Neuronal stem cell (in vitro differentiated cells): ENCODE data around the gene NOS2.
"Not testable (repeated sequence)": the region's sequence is repeated elsewhere in the genome, so short reads cannot be mapped to it uniquely, and the experiment has no call there.

Experiments used
- DNase-seq: peaks from one replicate; pipeline ENCODE4 v3.0.0-alpha.2; 2013; ENCODE audit warnings: low spot score
- H2AFZ ChIP-seq: one replicate; pipeline ENCODE4 v1.6.1; 2013; ENCODE audit warnings: mild to moderate bottlenecking, low read length, inconsistent platforms
- H2AK5ac ChIP-seq: 2 replicates; pipeline ENCODE4 v1.6.1; 2013; ENCODE audit warnings: low read depth, mild to moderate bottlenecking, inconsistent platforms, low read length, moderate library complexity, mixed read lengths
- H2BK120ac ChIP-seq: 2 replicates; pipeline ENCODE4 v1.6.1; 2013; ENCODE audit warnings: low read depth, mild to moderate bottlenecking, inconsistent platforms, low read length, moderate library complexity, mixed read lengths
- H2BK12ac ChIP-seq: one replicate; pipeline ENCODE4 v1.6.1; 2013; ENCODE audit warnings: low read length, inconsistent platforms
- H2BK15ac ChIP-seq: 2 replicates; pipeline ENCODE4 v1.6.1; 2013; ENCODE audit warnings: mild to moderate bottlenecking, low read length, inconsistent platforms, mixed read lengths
- H2BK5ac ChIP-seq: one replicate; pipeline ENCODE4 v1.6.1; 2013; ENCODE audit warnings: inconsistent platforms, mild to moderate bottlenecking, low read length, moderate library complexity
- H3K14ac ChIP-seq: one replicate; pipeline ENCODE4 v1.6.1; 2013; ENCODE audit warnings: low read length, inconsistent platforms
- H3K18ac ChIP-seq: 2 replicates; pipeline ENCODE4 v1.6.1; 2013; ENCODE audit warnings: low read length, inconsistent platforms
- H3K23ac ChIP-seq: 2 replicates; pipeline ENCODE4 v1.6.1; 2013; ENCODE audit warnings: low read depth, mild to moderate bottlenecking, mixed read lengths, low read length, inconsistent platforms; ENCODE audit not compliant: poor library complexity
- H3K27ac ChIP-seq: replicated peaks from 3 replicates; pipeline ENCODE4 v1.5.1; 2013; ENCODE audit warnings: low read length, inconsistent platforms
- H3K27me3 ChIP-seq, 3 experiments: 2 replicates each; pipeline ENCODE4 v1.6.1; 2013; ENCODE audit warnings: low read length in 3 of 3, mild to moderate bottlenecking in 2 of 3, inconsistent platforms in 1 of 3, low read depth in 1 of 3, mixed read lengths in 1 of 3, moderate library complexity in 1 of 3; ENCODE audit not compliant: control insufficient read depth in 3 of 3, insufficient read depth in 3 of 3
- H3K36me3 ChIP-seq, 2 donors: replicated peaks in 1 of 2; 2 replicates each; pipeline ENCODE4 v1.6.1; 2013; ENCODE audit warnings: low read length in 2 of 2; ENCODE audit not compliant: control insufficient read depth in 2 of 2, insufficient read depth in 2 of 2
- H3K4ac ChIP-seq: 2 replicates; pipeline ENCODE4 v1.6.1; 2013; ENCODE audit warnings: inconsistent platforms, mild to moderate bottlenecking, low read length, moderate library complexity
- H3K4me1 ChIP-seq, 2 donors: 1 replicate in 1 of 2; 2 replicates in 1 of 2; pipeline ENCODE4 v1.6.1; 2013; ENCODE audit warnings: low read length in 2 of 2, low read depth in 1 of 2; ENCODE audit not compliant: control insufficient read depth in 2 of 2, insufficient read depth in 1 of 2
- H3K4me2 ChIP-seq: one replicate; pipeline ENCODE4 v1.6.1; 2013; ENCODE audit warnings: mild to moderate bottlenecking, low read length, inconsistent platforms; ENCODE audit not compliant: insufficient read depth, poor library complexity, severe bottlenecking
- H3K4me3 ChIP-seq, 2 donors: 2 replicates each; pipeline ENCODE4 v1.5.1; 2013; ENCODE audit warnings: low read length in 2 of 2, mild to moderate bottlenecking in 2 of 2, inconsistent platforms in 1 of 2, moderate library complexity in 1 of 2
- H3K79me1 ChIP-seq: one replicate; pipeline ENCODE4 v1.6.1; 2013; ENCODE audit warnings: low read depth, mild to moderate bottlenecking, inconsistent platforms, low read length, moderate library complexity
- H3K9ac ChIP-seq: one replicate; pipeline ENCODE4 v1.6.1; 2013; ENCODE audit warnings: mild to moderate bottlenecking, low read depth, low read length, inconsistent platforms; ENCODE audit not compliant: poor library complexity
- H3K9me3 ChIP-seq, 2 donors: replicated peaks in 1 of 2; 2 replicates each; pipeline versions ENCODE3 to v1.6.1; 2013; ENCODE audit warnings: low read length in 2 of 2, mild to moderate bottlenecking in 2 of 2, inconsistent platforms in 1 of 2, low read depth in 1 of 2, mixed read lengths in 1 of 2, moderate library complexity in 1 of 2; ENCODE audit not compliant: control insufficient read depth in 2 of 2, insufficient read depth in 1 of 2
- H4K8ac ChIP-seq: one replicate; pipeline ENCODE4 v1.6.1; 2013; ENCODE audit warnings: low read depth, mild to moderate bottlenecking, inconsistent platforms, low read length, moderate library complexity
- H4K91ac ChIP-seq: one replicate; pipeline ENCODE4 v1.6.1; 2013; ENCODE audit warnings: low read length, low read depth, mild to moderate bottlenecking, inconsistent platforms; ENCODE audit not compliant: poor library complexity
- WGBS, 2 donors: extraction: QIAGEN DNeasy Blood & Tissue Kit; methylation state at CpG; one replicate each; pipeline ENCODE4 v1.1.7; 2013; ENCODE audit warnings: missing lambda C conversion rate in 2 of 2, mixed read lengths in 1 of 2; ENCODE audit not compliant: insufficient read length in 2 of 2, insufficient replicate concordance in 1 of 2; ENCODE audit errors: extremely low coverage in 2 of 2; 5-methylcytosine and 5-hydroxymethylcytosine counted together

The NOS2 gene

DNA sequence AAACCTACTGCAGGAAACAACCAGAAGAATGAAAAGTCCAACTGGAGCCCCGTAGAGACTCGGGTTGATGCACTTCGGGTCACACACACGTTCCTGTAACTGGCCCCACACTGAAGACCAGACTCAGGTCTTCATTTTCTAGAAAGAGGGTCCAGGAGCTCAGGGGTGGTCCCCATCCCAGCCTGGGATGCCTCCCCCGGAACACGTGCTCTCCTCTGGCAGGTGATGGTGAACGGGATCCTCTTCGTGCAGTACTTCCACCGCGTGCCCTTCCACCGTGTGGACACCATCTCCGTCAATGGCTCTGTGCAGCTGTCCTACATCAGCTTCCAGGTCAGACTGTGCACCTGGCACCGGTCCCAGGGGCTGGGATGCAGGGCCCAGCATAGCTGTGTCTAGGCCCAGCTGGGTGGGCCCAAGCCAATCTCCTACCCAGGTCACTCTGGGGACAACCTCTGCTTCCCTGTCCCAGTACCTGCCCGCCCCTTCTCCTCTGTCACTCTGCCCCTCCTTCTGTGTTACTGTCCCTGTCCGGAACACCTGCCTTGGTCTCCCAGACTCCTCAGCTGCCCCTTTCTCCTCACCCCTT, 50.7 kb downstream of the NOS2 start:
- not testable (repeated sequence) for H3K9ac ChIP-seq, H2BK120ac ChIP-seq, DNase-seq, H3K18ac ChIP-seq, H3K23ac ChIP-seq, H2BK15ac ChIP-seq, H3K79me1 ChIP-seq, H3K4ac ChIP-seq, H4K91ac ChIP-seq, H4K8ac ChIP-seq, H2AK5ac ChIP-seq, H3K27ac ChIP-seq, H2AFZ ChIP-seq, H3K27me3 ChIP-seq, H2BK12ac ChIP-seq, H3K4me2 ChIP-seq, H3K14ac ChIP-seq, H3K4me3 ChIP-seq, H3K9me3 ChIP-seq, H3K4me1 ChIP-seq, H2BK5ac ChIP-seq, H3K36me3 ChIP-seq
- WGBS, 2 donors, result no CpG with 5 or more reads among the region's 15 CpGs

DNA sequence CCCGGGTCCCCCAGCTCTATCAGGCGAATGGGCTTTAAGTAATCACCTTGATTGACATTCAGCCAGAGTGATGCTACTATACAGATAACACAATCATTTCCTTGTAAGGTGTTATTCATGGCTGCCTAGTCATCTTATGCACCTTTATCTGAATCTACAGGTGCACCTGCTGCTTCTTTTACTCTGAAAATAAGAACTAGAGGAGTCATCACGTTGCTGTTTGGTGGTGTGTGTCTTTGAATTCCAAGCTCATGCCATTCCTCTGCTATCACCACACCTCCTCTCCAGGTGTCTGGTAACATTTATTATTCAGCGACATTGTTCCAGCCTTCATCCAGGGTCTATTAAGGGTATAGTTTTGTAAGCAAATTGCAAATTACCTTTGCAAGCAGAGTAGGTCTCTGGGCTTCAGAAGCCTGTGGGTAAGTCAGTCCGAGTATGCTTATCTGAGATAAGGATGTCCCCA, 51.9 kb downstream of the NOS2 start:
- DNase-seq, result no peak
- WGBS, 2 donors, result no CpG with 5 or more reads among the region's 5 CpGs
- Histone ChIP-seq H2BK12ac (no peak overlapping the region), H3K27me3 (no peaks in the 10 kb centered on the region), H2BK5ac (no peak overlapping the region), H3K23ac (no peak overlapping the region), H4K8ac (no peak overlapping the region), H3K18ac (no peak overlapping the region), H3K4me1 (peaks cover 2 to 8% of the 10 kb centered on the region in 2 donors), H3K4me2 (no peak overlapping the region), H3K14ac (no peak overlapping the region), H4K91ac (no peak overlapping the region), H3K9me3 (no peaks in the 10 kb centered on the region), H2BK120ac (no peak overlapping the region), H3K4ac (no peak overlapping the region), H3K36me3 (no peaks in the 10 kb centered on the region), H2AK5ac (no peak overlapping the region), H3K79me1 (no peaks in the 10 kb centered on the region), H2BK15ac (no peak overlapping the region), H3K27ac (no peak overlapping the region), H3K9ac (no peak overlapping the region), H2AFZ (no peak overlapping the region), H3K4me3 (no peak overlapping the region)

DNA sequence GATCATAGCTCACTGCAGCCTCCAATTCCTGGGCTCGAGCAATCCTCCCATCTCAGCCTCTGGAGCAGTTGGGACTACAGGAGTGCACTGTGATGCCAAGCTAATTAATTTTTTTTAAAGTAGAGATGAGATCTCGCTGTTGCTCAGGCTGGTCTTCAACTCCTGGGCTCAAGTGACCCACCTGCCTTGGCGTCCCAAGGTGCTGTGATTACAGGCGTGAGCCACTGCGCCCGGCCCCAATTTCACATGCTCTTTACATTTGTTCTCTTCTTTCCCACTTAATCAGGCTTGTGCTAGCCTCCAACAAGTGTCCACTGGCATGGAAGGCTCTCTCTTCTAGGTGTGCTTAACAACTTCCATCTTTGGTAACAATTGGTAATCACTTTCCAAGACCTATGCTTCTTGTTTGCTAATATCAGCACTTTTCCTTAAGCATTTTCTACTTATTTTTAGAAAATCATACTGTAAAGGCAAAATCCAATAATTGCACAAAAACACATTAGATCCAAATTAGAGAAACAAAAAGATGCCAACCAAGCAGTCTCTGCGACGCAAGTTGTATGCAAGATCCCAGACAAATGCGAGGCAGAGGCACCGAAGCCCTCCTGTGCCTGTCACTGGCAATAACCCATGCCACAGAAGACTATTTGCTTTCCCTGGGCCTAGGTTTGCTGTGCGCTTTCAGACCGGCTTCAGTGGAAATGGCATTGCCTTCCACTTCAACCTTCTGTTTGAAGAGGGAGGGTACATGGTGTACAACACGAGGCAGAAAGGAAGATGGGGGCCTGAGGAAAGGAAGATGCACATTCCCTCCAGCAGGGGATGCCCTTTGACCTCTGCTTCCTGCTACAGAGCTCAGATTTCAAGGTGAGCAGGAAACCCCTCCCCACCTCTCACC, 52.6 kb downstream of the NOS2 start:
- Histone ChIP-seq H3K18ac (no peak overlapping the region), H4K8ac (no peak overlapping the region), H2BK15ac (no peak overlapping the region), H3K27ac (no peak overlapping the region), H2AFZ (no peak overlapping the region), H3K4me3 (no peak overlapping the region), H3K27me3 (no peaks in the 10 kb centered on the region), H3K23ac (no peak overlapping the region), H3K14ac (no peak overlapping the region), H4K91ac (no peak overlapping the region), H3K4me2 (no peak overlapping the region), H3K36me3 (no peaks in the 10 kb centered on the region), H3K9me3 (no peaks in the 10 kb centered on the region), H3K4me1 (peaks cover 2 to 8% of the 10 kb centered on the region in 2 donors), H2BK120ac (no peak overlapping the region), H2BK5ac (no peak overlapping the region), H3K79me1 (no peaks in the 10 kb centered on the region), H2BK12ac (no peak overlapping the region), H3K4ac (no peak overlapping the region), H2AK5ac (no peak overlapping the region), H3K9ac (no peak overlapping the region)
- WGBS, 2 donors, result no CpG with 5 or more reads among the region's 13 CpGs
- no peak for DNase-seq

DNA sequence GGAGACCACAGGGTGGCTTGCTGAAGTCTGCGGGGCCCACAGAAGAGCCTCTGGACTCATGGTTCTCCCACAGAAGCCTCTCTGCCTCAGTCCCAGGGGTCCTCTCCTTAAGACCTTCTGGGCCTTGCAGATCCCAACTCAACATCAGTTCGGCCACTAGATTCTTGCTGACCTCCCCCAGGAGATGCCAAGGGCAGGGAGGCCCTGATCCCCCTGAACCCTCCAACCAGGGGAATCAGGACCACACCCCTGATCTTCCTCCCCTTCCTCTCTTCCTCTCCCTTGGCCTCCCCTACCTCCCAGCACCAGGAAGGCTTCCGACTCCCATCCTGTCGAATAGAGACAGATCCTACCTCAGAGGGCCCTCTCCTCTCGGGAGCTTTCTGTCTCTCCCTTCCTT, 53.4 kb downstream of the NOS2 start:
- no peak overlapping the region for H3K27ac ChIP-seq
- H3K9ac ChIP-seq, result no peak overlapping the region
- no peak overlapping the region for H3K14ac ChIP-seq
- DNase-seq, result no peak
- H2BK120ac ChIP-seq, result no peak overlapping the region
- peak overlapping the region; percentile 22 for H2BK12ac ChIP-seq
- no peak overlapping the region for H4K91ac ChIP-seq
- no peak overlapping the region for H3K4ac ChIP-seq
- H3K79me1 ChIP-seq, result no peaks in the 10 kb centered on the region
- WGBS, 2 donors, result no CpG with 5 or more reads among the region's 5 CpGs
- H3K4me1 ChIP-seq, result peaks cover 2 to 8% of the 10 kb centered on the region in 2 donors
- no peaks in the 10 kb centered on the region for H3K36me3 ChIP-seq
- no peaks in the 10 kb centered on the region for H3K27me3 ChIP-seq
- no peak overlapping the region for H3K18ac ChIP-seq
- no peak overlapping the region for H2AFZ ChIP-seq
- H2BK15ac ChIP-seq, result no peak overlapping the region
- no peak overlapping the region for H3K4me3 ChIP-seq
- H3K4me2 ChIP-seq, result no peak overlapping the region
- no peak overlapping the region for H4K8ac ChIP-seq
- H2BK5ac ChIP-seq, result no peak overlapping the region
- no peaks in the 10 kb centered on the region for H3K9me3 ChIP-seq
- H3K23ac ChIP-seq, result no peak overlapping the region
- H2AK5ac ChIP-seq, result no peak overlapping the region
